Caco-2 (cell line): ENCODE measurements around the gene IGFLR1. TPM values are rescaled to one million over a fixed set of nuclear protein-coding genes. Genes with fewer than 3 reads are reported as not detected.

ENCODE experiments used
- BruUV-seq: library from RNA; stranded (reverse); fragments of 400-500 nt; replicated peaks from 2 replicates; lab custom pipeline; 2021; lab: Mats Ljungman, UMichigan
- CTCF ChIA-PET: fragments of 300-600 bp; sonication (Branson Sonifier 250); formaldehyde crosslinking; loops from one replicate; lab custom pipeline; 2022; ENCODE audit warnings: antibody characterized with exemption; lab: Charles Lee
- POLR2A ChIA-PET: fragments of 300-600 bp; sonication (Branson Sonifier 250); formaldehyde crosslinking; loops from one replicate; lab custom pipeline; 2022; ENCODE audit warnings: antibody characterized with exemption; lab: Charles Lee
- DNase-seq, 2 experiments: peaks; one replicate each; pipeline versions ENCODE4 v3.0.0 to v3.0.0-alpha.2; 2020 to 2022
- H3K27me3 ChIP-seq: replicated peaks from 2 replicates; pipeline ENCODE4 v1.6.0; 2011; ENCODE audit warnings: low read length; ENCODE audit not compliant: control insufficient read depth, insufficient read depth
- H3K36me3 ChIP-seq: 2 replicates; pipeline ENCODE4 v1.5.1; 2011; ENCODE audit warnings: low read length; ENCODE audit not compliant: control insufficient read depth, insufficient read depth
- H3K4me1 ChIP-seq: fragments of 250-450 bp; sonication (Bioruptor Pico); 2 replicates; pipeline ENCODE4 v1.5.1; 2020; ENCODE audit warnings: mild to moderate bottlenecking
- H3K4me3 ChIP-seq: 2 replicates; pipeline ENCODE4 v1.5.1; 2011; ENCODE audit warnings: low read depth, mild to moderate bottlenecking, control low read depth, low read length
- H3K9me3 ChIP-seq: fragments of 250-450 bp; sonication (Bioruptor Pico); 2 replicates; pipeline ENCODE4 v1.5.1; 2020; ENCODE audit warnings: mild to moderate bottlenecking, moderate library complexity
- H3K27ac Mint-ChIP-seq: one replicate; pipeline ENCODE4 v1.8.0; 2022; ENCODE audit warnings: mixed read lengths; ENCODE audit not compliant: unreplicated experiment
- H3K27me3 Mint-ChIP-seq: one replicate; pipeline ENCODE4 v1.8.0; 2022; ENCODE audit warnings: mixed read lengths; ENCODE audit not compliant: insufficient read depth, unreplicated experiment
- H3K36me3 Mint-ChIP-seq: one replicate; pipeline ENCODE4 v1.8.0; 2022; ENCODE audit warnings: mild to moderate bottlenecking, mixed read lengths; ENCODE audit not compliant: insufficient read depth, unreplicated experiment
- H3K4me1 Mint-ChIP-seq: one replicate; pipeline ENCODE4 v1.8.0; 2022; ENCODE audit warnings: low read depth, mixed read lengths; ENCODE audit not compliant: unreplicated experiment
- H3K4me3 Mint-ChIP-seq: one replicate; pipeline ENCODE4 v1.8.0; 2022; ENCODE audit warnings: mild to moderate bottlenecking, moderate library complexity, mixed read lengths; ENCODE audit not compliant: unreplicated experiment
- H3K9me3 Mint-ChIP-seq: one replicate; pipeline ENCODE4 v1.8.0; 2022; ENCODE audit warnings: mixed read lengths; ENCODE audit not compliant: unreplicated experiment
- intact Hi-C: fragments of 100-400 bp; cut with micrococcal nuclease; formaldehyde crosslinking; loops from one replicate; pipeline ENCODE4 v1.10.0; 2022; ENCODE audit not compliant: unreplicated experiment
- total RNA-seq: library from RNA; stranded (reverse); gene quantifications from 2 replicates; pipeline ENCODE4 v1.2.3, GENCODE V29; 2022
- TF ChIP-seq, protein P1 (sequence below), 2 experiments: fragments of 200-600 bp in 1 of 2; IDR thresholded peaks; 1 replicate in 1 of 2; 2 replicates in 1 of 2; pipeline versions ENCODE4 v1.5.1 to v1.8.0; 2011 to 2022; ENCODE audit warnings: antibody characterized with exemption in 1 of 2, control low read depth in 1 of 2, inconsistent platforms in 1 of 2, low read depth in 1 of 2, low read length in 1 of 2, mild to moderate bottlenecking in 1 of 2, moderate library complexity in 1 of 2; ENCODE audit not compliant: insufficient read depth in 1 of 2, severe bottlenecking in 1 of 2, unreplicated experiment in 1 of 2

The IGFLR1 gene
- total RNA-seq, 1 experiment from 2014 or later: 11.3 TPM

DNA sequence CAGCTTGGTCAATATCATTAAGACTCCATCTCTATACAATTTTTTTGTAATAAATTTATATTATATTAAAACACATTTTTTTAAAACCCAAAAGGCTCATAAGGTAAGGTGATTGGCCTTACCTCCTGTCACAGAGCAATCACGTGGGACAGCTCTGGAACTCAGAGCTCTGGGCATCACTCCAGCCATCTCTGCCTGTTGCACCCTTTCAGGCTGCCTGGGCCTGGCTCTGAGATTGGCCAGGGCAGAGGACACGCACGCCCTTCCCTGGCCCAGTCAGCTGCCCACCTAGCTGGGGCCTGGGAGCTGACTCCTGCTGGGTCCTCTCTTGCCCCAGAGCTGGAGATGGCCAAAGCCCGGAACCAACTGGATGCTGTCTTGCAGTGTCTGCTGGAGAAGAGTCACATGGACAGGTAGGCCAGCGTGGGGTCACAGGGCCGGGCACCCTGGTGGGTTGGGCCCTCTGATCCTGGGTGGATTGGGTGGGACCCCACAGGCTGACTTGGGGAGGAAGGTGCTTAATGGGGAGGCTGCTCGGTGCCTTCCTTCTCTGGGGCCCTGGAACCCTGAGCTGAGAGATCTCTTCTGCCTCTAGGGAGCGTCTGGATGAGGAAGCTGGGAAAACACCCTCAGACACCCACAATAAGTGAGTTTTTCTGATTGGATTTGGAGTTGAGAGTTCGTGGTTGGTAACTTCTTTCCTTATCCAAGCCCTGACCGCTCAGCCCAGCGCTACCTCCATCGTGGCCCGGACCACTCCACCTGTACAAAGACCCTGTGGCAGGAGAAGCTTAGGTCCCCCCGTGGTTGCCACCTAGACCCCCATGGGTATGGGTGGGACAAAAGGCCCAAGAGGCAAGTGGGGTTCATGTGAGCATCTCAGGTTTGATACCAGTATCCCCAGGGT, 9.8 kb upstream of the IGFLR1 start:
- no TSS peak for BruUV-seq
- H3K27ac Mint-ChIP-seq: no peak overlapping the region
- intact Hi-C loops: no loop called here
- peaks cover 6% of the 10 kb centered on the region for H3K4me1 ChIP-seq
- H3K27me3 ChIP-seq: no peaks in the 10 kb centered on the region
- ChIA-PET POLR2A (interaction anchor here (0.5 kb wide), 1 partner anchor 68 kb away, joined by 3 read pairs; no protein-coding TSS in a partner anchor), CTCF (no interaction called here)
- peaks cover 24% of the 10 kb centered on the region for H3K4me1 Mint-ChIP-seq
- no peak for DNase-seq
- H3K4me3 Mint-ChIP-seq: no peak overlapping the region
- H3K27me3 Mint-ChIP-seq: no peaks in the 10 kb centered on the region
- peaks cover 34% of the 10 kb centered on the region for H3K36me3 Mint-ChIP-seq
- no peaks in the 10 kb centered on the region for H3K36me3 ChIP-seq
- H3K9me3 Mint-ChIP-seq: no peaks in the 10 kb centered on the region
- no peak overlapping the region for H3K4me3 ChIP-seq
- TF ChIP-seq, protein P1, sequence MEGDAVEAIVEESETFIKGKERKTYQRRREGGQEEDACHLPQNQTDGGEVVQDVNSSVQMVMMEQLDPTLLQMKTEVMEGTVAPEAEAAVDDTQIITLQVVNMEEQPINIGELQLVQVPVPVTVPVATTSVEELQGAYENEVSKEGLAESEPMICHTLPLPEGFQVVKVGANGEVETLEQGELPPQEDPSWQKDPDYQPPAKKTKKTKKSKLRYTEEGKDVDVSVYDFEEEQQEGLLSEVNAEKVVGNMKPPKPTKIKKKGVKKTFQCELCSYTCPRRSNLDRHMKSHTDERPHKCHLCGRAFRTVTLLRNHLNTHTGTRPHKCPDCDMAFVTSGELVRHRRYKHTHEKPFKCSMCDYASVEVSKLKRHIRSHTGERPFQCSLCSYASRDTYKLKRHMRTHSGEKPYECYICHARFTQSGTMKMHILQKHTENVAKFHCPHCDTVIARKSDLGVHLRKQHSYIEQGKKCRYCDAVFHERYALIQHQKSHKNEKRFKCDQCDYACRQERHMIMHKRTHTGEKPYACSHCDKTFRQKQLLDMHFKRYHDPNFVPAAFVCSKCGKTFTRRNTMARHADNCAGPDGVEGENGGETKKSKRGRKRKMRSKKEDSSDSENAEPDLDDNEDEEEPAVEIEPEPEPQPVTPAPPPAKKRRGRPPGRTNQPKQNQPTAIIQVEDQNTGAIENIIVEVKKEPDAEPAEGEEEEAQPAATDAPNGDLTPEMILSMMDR (IDR thresholded peaks at IDR 0.05; ENCODE audit: insufficient read depth in 1 of 2, low read depth in 1 of 2, low read length in 1 of 2, severe bottlenecking in 1 of 2, unreplicated experiment in 1 of 2): no peak
- H3K9me3 ChIP-seq: no peaks in the 10 kb centered on the region

DNA sequence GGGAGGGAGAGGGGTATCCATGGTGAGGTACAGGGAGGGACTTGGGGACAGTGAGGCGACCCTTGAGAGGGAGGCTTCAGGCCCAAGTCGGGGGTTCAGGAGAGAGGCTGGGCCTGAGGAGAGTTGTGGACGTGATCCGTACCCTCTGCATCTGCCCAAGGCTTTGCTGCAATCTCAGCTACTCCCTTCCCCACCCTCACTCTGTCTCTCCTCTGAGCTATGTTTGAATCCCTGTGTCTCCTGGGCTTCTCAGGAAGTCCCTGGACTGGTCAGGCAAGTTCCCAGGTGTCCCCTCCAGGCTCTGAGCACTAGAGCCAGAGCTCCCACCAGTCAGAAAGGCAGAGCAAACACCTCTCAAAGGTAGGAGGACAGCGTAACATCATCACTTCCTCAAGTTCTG, 7.9 kb upstream of the IGFLR1 start:
- no TSS peak for BruUV-seq
- no peaks in the 10 kb centered on the region for H3K27me3 ChIP-seq
- Mint-ChIP-seq H3K9me3 (no peaks in the 10 kb centered on the region), H3K27ac (no peak overlapping the region), H3K36me3 (peaks cover 32% of the 10 kb centered on the region), H3K4me3 (peak overlapping the region; percentile 89), H3K27me3 (no peaks in the 10 kb centered on the region), H3K4me1 (peaks cover 18% of the 10 kb centered on the region)
- TF ChIP-seq, protein P1 (IDR thresholded peaks at IDR 0.05; ENCODE audit: insufficient read depth in 1 of 2, low read depth in 1 of 2, low read length in 1 of 2, severe bottlenecking in 1 of 2, unreplicated experiment in 1 of 2): no peak
- ChIA-PET POLR2A (no interaction called here), CTCF (interaction anchor here (0.7 kb wide), 1 partner anchor 70 kb away, joined by 6 read pairs; no protein-coding TSS in a partner anchor)
- H3K9me3 ChIP-seq: no peaks in the 10 kb centered on the region
- intact Hi-C loops: no loop called here
- no peaks in the 10 kb centered on the region for H3K36me3 ChIP-seq
- peaks cover 3% of the 10 kb centered on the region; the same call in 1 of the 2 replicates for H3K4me1 ChIP-seq
- no peak overlapping the region for H3K4me3 ChIP-seq
- DNase-seq: no peak
